HG03439 (cell line): Measurements from ENCODE around the gene DLGAP5.

Source experiments
- ATAC-seq: cut with Tn5 transposase; IDR thresholded peaks from one replicate; pipeline ENCODE4 v1.9.1; 2021; ENCODE audit warnings: mild to moderate bottlenecking, moderate library complexity; ENCODE audit not compliant: unreplicated experiment

The DLGAP5 gene

DNA sequence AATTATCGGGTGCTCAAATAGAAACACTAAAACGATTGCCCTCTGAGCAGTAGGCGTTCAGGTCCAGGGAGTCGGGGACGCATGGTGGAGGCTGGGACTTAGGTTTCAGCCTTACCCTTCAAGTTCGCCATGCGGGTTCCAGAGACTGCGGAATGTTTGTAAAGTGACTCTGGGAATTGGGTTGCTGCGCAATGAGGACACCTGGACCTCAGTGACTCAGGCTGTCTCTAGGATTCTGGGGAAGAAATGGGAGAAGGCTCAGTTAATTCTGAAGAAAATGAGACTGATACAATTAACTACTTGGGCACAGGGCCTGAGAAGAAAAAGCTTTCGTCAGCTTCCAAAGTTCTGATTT is 61.2 kb downstream of the DLGAP5 start:
- ATAC-seq = no peak

DNA sequence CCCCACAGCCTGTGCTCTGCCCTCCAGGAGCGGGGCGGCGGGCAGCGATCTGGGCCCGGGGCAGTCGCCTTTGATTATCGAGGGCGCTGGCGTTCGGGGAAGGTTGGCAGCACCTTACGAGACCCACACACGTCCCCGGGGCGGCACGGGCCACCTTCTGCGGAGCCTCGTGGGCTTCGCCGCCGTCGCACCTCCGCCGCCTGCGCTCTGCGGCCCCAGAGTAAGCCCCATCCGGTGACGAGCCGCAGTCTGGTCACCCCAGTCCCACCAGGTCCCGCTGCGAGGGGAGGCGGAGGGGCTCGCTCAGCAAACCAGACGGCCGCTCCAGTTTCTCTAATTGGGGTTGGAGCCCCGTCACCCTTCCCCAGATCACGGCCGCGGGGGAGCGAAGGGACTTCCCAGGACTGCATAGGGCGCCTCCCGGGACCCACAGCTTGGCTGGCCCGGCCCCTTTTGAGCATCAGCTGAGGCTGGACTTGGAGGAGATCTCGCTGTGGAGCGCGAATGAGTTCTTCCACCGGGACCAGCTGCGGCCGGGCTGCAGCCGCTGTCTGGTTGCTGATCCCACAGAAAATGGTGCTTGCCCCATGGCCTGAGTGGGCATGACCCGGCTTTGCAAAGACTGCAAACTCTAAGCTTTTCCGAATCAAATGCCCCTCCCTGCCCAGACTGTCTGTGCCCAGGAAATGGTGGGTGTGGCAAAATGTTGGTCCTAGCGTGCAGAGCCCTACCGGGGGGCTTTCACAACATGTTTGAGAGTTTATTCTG is 61.8 kb downstream of the DLGAP5 start:
- ATAC-seq = peak; percentile 56

DNA sequence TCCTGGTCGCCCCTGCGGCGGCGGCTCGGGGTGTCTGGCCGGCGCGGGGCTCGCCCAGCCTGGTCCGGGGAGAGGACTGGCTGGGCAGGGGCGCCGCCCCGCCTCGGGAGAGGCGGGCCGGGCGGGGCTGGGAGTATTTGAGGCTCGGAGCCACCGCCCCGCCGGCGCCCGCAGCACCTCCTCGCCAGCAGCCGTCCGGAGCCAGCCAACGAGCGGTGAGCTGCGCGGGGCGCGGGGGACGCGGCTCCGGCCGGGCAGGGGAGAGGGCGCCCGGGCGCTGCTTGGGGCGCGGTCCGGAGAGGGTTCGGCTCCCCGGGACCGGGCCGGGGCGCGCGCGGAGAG is 62.3 kb downstream of the DLGAP5 start, which contains the start of gene LGALS3:
LGALS3 (plus strand) TSS at position 167 of the 342 bp plus-strand sequence. CDS start 8,122 bp downstream, outside the sequence.
- ATAC-seq = peak; percentile 62

DNA sequence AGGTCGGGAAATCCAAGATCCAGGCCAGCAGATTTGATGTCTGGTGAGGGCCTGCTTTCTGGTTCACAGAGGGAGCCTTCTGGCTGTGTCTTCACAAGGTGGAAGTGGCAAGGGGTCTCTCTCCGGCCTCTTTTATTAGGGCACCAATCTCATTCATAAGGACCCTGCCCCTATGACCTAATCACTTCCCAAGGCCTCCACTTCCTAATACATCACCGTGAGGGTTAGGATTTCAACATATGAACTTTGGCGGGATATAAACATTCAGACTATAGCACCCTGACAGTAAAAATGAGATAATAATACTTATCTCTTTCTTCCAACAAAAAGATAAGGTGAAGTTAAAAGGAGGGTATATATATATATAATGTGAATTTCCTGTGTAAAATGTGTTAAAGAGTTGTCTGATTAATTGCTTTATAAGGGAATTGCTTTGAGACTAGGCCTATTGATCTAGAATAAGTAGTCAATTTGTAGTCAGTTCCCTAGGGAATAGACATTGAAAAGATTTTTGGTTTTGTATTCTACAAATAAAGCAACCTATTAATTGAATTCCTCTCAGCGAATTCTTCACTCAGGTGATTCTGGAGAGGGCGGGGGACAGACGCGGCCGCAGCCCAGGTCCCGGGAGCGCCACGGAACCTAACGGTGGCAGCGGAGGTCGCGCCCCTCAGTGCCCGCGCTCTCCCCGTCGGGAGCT is 62.8 kb downstream of the DLGAP5 start:
- ATAC-seq = no peak

DNA sequence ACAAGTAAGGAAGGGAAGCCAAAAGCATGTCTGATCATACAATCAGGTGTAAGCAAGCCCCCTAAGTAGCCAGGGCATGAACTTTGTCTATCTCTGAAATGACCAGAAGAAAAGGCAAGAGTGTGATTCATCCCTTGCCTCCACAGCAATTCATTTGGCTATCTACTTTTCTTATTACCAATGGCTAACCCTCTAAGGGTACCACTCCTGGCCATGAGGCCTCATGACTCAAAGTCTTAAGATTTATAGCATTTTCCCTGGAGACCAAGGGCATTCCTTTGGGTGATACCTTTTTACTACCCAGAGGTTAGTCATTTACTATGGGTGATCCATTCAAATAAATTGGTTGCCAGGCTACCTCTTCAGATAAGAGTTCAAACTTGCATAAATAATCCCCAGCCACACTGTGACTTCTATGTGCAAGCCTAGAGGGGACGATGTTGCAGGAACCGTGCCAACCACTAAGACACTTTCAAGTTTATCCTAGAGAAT is 63.9 kb downstream of the DLGAP5 start:
- no peak for ATAC-seq

DNA sequence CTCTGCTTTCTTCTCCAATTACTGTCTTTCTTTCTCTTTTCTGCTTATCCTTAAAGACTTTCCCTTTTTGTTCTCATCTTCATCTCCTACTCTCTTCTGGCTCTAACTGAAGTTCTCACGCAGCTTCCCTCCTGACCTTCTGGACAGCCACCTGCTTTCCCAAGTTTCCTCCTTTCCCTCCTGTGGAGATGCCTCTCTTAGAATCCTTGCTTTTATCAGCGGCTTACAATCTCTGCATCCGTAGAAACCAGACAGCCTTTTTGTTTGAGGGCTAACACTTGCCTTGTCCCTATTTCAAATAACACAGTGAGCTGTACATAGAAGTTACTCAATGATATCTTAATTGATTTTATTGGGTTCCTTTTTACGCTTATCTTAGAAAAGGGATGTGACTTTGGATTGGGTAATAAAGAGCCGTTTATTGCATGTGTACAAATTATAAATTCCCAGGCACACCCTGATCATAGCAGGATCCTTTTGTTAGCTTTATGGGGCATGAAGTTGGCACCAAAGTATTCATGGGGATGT is 64.4 kb downstream of the DLGAP5 start:
- ATAC-seq = no peak

DNA sequence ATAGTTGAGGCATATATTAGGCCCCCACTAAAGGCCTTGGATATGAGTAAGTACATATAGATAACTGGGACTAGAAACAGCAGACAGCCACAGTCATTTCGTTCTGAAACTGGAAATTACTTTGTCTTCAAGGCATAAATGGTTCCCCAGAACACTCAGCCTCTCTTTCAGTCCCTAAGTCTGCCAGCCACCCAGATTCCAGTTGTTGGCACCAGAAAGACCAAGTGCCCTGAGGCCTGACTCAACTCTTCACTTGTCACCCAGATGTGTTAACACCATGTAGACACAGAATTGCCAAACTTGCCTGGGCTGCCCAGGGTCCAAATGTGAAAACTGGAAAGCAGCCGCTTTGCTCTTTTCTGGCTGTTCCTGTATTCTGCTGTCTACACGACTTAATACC is 65.4 kb downstream of the DLGAP5 start:
- ATAC-seq = no peak

DNA sequence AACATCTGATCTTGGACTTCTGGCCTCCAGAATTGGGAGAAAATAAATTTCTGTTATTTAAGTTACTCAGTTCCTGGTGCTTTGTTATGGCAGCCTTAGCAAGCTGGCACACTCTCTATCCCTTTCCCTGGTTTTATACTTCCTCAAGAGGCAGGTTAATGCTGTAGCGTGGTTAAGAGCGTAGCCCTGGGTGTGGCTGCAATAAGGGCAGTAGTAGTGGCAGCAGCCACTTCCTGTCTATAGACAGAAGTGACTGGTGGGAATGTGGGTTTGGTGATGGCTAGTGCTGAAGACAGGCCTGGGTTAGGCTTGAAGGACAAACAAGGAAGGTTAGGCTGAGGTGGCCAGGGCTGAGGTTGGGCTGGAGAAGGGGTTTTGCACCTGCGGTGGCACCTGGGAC is 66.0 kb downstream of the DLGAP5 start:
- no peak for ATAC-seq

DNA sequence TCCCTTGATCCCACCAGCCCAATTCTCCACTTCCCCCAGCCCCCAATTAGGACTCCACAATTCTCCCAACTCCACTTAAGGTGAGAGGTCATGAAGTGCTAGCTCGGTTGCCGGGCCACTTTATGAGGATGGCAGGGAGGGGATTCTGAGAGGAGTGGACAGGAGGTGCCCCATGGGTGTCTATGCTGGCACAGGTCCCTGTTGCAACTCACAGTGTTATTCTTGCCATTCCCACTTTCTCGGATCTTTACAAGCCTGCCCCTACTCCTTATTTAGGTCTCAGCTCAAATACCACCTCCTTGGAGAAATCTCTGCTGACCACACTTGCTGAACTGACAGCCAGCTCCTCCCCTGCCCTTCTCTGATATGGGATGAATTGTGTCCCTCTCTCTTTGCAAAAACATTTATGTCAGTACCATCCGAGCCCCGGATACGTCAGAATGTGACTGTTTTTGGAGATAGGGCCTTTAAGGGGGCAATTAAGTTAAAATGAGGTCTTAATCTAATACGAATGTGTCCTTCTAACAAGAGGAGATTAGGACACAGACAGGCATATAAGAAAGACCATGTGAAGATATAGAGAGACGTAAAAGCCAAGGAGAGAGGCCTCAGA is 66.5 kb downstream of the DLGAP5 start:
- ATAC-seq = no peak

DNA sequence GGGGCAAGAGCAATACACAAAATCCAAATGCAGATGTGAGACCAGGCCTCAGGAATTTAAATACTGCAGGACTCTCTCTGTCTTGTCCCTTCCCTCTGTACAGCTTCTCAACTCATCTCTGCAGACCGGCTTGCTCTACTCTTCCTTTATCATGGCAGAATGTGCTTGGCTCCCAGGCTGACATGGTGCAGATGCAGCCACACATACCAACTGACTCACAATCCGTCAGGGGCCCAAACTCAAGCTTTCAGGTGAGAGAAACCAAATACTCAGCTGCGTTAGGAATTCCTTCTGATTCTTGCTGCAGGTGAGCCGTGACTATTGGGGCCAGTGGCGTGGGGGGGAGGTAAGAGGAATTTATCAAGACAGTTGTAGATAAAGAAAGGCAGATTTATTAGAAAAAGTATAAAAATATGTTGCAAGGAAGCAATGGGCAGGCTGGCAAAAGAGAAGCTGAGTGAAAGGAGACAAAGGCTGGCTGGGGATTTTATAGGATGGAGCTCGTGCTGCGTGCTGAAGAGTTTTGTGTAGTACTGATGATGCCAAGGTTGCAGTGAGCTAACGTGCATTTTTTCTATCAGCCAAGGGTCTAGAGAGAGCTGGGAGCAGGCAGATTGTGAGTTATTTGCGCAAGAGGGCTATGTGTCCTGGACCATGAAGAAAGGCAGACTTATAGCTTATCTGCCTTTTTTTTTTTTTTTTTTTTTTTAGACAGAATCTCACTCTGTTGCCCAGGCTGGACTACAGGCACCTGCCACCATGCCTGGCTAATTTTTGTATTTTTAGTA is 67.3 kb downstream of the DLGAP5 start:
- no peak for ATAC-seq

DNA sequence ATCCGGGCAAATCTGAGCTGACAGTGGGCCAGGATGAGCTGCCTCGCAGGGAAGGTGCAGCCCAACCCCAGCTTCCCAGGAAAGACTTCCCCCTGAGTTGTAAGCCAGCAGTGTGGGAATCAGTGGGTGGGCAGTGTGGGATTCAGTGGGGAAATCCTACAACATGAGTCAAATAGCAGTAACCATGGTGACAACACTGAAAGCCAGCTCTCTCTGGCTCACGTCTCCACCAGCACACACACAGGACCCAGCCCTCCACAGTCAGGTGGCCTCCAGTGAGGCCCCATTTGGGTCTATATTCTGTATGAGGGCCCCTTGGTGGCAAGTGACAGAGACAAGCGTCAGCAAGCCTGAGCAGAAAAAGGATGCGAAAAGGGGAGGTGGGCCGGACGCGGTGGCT is 68.3 kb downstream of the DLGAP5 start:
- no peak for ATAC-seq

DNA sequence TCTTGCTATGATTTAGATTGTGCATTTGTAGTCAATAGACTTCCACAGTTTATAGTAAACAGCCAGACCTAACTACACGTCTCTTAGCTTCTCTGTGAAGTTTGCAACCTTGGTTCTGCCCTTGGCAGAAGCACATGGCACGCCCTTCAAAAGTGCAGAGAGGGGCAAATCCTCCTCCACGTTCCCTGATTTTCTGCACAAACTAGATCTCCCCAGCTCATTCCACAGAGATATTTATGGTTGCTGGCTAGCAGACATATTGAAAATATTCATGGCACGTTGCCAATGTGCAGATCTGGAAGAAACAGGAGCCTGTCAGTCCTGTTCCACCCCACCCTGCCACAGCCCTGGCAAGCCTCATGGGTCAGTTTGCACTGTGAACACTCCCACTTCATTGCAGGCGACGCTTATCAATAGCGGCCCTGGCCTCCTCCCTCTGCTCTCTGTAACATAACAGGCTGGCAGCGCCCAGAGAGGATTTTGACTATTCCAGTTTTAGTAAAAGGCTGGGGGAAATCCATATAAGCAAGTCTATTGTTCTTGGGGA is 68.9 kb downstream of the DLGAP5 start:
- no peak for ATAC-seq

DNA sequence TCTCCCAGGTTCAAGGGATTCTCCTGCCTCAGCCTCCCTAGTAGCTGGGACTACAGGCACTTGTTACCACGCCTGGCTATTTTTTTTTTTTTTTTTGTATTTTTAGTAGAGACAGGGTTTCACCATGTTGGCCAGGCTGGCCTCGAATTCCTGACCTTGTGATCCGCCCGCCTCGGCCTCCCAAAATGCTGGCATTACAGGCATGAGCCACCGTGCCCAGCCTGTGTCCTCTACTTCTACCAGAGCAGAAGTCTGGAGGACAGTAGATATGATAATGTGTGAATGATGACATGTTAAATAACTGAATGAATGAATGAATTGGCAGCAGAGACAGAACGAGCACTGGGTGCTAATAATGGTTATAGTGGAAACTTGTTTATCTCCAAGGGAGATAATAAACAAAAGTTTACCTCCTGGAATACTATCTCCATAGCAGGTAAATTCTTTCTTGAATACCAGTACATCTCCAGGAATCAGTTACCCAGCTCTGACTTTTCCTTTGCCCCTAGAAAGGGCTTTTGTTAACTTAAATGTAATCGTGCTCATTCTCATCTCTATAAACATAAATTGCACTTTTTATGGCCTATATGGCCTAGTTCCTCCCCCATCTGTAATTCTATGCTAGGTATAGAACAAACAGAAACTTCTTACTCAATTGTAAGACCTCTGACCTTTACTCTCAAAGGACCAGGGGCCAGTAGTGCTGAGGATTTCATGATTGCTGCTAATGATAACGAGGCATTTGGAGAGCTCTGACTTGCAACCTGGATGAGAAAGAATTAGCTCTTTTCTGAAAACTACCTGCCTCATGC is 69.6 kb downstream of the DLGAP5 start:
- no peak for ATAC-seq

DNA sequence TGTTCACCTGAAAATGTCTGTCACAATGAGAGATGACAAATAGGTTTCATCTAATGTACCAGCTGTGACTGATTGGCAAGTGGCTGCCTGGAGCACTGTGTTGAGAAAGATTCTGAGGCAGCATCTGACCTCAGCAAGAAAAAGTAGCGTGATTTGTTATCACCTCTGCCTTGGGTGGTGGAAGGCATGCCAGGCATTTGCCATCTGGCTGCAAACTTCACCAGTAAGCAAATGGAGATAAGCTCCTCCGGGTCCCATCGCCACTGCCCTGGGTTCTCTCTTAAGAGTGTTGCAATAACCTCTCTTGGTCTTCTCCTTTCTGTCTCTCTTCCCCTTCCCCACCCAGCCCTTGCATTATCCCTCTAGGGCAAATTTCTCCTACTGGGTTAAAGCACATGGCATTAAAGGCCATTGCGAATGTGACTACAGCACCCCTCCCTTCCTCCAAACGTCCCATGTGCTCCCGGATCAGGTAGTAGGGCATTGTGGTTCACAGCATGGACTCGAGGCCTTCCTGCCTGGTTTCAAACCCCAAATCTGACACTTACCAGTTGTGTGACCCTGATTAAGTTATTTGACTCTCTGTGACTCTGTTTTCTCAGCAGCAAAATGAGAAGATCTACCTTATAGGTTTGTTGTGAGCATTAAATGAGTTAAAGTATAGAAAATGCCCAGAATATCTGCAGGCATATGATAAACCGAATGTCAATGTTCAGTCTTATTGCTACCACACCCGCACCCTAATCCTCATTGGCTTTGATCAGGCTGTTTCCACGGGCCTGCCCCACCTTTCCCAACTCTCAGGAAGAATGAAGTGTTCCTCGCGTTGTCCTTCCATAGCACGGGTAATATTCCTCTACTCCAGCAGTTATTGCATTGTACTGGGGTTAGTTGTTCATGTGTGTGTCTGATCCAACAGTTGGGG is 70.6 kb downstream of the DLGAP5 start:
- no peak for ATAC-seq

DNA sequence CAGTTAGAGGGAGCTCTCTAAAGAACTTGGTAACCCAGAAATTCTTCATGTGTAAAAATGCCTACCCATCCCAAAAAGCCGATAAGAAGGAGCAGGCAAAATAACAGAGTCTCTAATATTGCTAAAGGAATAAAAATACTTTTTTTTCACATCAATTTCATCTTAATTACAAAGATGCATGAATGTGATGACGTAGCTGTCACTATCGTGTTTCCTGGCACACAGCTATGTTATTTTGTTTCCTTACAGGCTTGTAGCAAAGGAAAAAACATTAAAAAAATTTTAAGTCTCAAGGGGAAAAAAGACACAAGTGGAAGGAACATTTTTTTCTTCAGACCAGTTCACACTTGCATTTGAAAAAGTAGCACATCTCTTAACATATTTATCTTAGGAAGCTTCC is 72.6 kb downstream of the DLGAP5 start:
- ATAC-seq = no peak

DNA sequence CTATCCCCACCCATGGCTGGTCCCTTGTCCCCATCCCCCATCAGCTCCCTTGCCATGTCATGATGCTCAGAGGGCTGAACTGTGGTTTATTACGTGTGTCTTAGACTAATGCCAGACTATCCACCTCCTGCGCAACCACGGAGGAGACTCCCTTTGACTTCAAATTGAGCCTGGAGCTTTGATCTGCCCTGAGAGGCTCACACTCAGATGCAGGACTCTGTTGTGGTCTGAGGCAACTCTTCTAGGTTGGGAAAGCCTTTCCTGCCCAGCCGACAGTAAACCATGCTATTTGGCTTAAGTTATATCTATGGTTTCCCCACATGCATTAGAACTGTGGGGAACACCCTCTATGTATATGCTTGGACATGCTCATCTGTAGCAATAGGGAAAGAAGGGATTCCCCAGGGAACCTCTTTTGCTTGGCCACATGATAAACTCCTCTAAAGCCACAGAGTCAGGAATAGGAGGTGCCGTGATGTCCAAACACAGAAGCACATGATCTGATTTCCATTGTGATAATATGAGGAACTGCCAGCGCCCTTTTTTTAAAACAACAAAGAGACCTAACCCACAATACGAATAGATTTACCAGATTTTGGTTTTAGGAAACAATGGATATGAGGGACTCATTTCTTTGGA is 73.5 kb downstream of the DLGAP5 start:
- ATAC-seq = no peak

DNA sequence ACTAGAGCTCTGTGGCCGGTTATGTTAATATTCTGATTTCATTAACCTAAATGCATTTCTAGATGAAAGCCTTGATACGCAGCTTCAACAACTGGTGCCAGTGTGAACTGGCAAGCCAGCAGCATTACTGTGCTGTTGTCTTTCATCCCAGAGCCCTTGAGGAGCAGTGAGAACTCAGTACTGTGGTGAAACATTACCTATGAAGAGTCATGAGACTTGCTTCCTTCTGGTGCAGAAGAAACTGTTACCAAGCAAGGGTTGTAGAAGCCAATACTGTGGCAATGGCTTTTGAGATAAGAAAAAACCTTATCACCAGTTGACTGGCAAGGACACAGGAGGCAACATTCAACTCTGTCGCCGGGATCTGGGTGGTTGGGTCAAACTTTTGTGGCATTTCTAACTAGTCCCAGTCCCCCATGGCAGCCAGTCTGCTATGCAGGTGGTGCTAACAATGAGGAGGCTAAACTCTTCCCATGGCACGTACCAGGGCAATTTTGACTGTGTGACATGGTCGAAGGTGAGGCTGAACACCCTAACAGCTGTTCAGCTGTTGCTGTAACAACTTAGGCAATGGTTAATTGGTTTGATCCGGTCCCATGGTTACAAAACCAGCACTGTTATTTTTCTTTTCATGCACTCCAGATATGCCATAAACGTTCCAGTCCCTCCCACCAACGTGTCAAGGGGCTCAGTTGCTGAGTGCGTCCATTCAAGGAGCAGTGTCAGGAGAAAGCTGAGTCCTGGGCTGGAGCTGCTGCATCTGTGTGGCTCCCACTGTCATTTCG is 74.9 kb downstream of the DLGAP5 start:
- no peak for ATAC-seq

DNA sequence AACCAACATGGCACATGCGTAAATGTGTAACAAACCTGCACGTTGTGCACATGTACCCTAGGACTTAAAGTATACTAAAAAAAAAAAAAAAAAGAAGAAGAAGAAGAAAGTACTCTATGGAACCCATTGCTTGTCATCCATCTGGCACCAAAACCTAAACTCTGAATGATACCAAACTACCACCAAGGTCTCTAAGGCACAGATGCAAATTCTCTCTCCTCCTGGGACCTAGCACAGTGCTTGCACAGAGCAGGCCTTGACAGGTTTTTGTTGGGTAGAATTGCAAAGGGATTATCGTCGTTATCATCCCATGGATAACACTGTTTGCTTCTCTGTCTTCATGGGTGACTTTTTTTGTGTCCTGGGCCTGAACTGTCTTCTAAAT is 75.5 kb downstream of the DLGAP5 start:
- ATAC-seq = no peak
